ENCODE measurements around the gene PCGF6. TPM values are rescaled to one million over a fixed set of nuclear protein-coding genes. Genes with fewer than 3 reads are reported as not detected.
"Not testable (repeated sequence)": the region's sequence is repeated elsewhere in the genome, so short reads cannot be mapped to it uniquely, and the experiment has no call there.

The PCGF6 gene
- total RNA-seq, 1 experiment from 2014 or later = 28.9 TPM

- Histone ChIP-seq H3K4me3 (no peak overlapping the region), H3K4me1 (peaks cover 3% of the 10 kb centered on the region; the same call in 1 of the 2 replicates), H3K36me3 (no peaks in the 10 kb centered on the region), H3K27me3 (no peaks in the 10 kb centered on the region), H3K27ac (no peak overlapping the region), H3K9me3 (replicated peaks) (no peaks in the 10 kb centered on the region)
- no peak for DNase-seq
These were observed 5.1 kb upstream of the PCGF6 start for GRCh38 chr10:103355906-103356599.

- not testable (repeated sequence) for H3K4me3 ChIP-seq; DNase-seq; H3K4me1 ChIP-seq; H3K9me3 ChIP-seq (replicated peaks); H3K36me3 ChIP-seq; H3K27me3 ChIP-seq; H3K27ac ChIP-seq
These were observed 3.6 kb upstream of the PCGF6 start for GRCh38 chr10:103354567-103354966.

GRCh38 chr10:103353281-103353680, 2.3 kb upstream of the PCGF6 start:
- H3K4me1 ChIP-seq = peaks cover 3% of the 10 kb centered on the region; the same call in 1 of the 2 replicates
- no peaks in the 10 kb centered on the region for H3K27me3 ChIP-seq
- H3K36me3 ChIP-seq = peaks cover 5% of the 10 kb centered on the region
- DNase-seq = no peak
- no peak overlapping the region for H3K27ac ChIP-seq
- no peak overlapping the region for H3K4me3 ChIP-seq
- H3K9me3 ChIP-seq (replicated peaks) = no peaks in the 10 kb centered on the region

GRCh38 chr10:103350175-103350516, 794 bp downstream of the PCGF6 start:
- no peaks in the 10 kb centered on the region for H3K9me3 ChIP-seq (replicated peaks)
- no peak for DNase-seq
- peak overlapping the region; percentile 95 for H3K4me3 ChIP-seq
- H3K4me1 ChIP-seq = peaks cover 3% of the 10 kb centered on the region; the same call in 1 of the 2 replicates
- peaks cover 35% of the 10 kb centered on the region for H3K36me3 ChIP-seq
- H3K27me3 ChIP-seq = no peaks in the 10 kb centered on the region
- H3K27ac ChIP-seq = peak overlapping the region; percentile 76

GRCh38 chr10:103336370-103336769, 14.6 kb downstream of the PCGF6 start:
- Histone ChIP-seq H3K4me1 (no peaks in the 10 kb centered on the region), H3K4me3 (no peak overlapping the region), H3K27ac (no peak overlapping the region), H3K9me3 (replicated peaks) (no peaks in the 10 kb centered on the region), H3K27me3 (no peaks in the 10 kb centered on the region), H3K36me3 (peaks cover 51% of the 10 kb centered on the region)
- no peak for DNase-seq

GRCh38 chr10:103334567-103334966, 16.4 kb downstream of the PCGF6 start:
- Histone ChIP-seq H3K27ac (no peak overlapping the region), H3K4me3 (no peak overlapping the region), H3K9me3 (replicated peaks) (no peaks in the 10 kb centered on the region), H3K4me1 (no peaks in the 10 kb centered on the region), H3K36me3 (peaks cover 50% of the 10 kb centered on the region), H3K27me3 (no peaks in the 10 kb centered on the region)
- no peak for DNase-seq

- Histone ChIP-seq H3K27ac (no peak overlapping the region), H3K9me3 (replicated peaks) (no peaks in the 10 kb centered on the region), H3K27me3 (no peaks in the 10 kb centered on the region), H3K36me3 (peaks cover 47% of the 10 kb centered on the region), H3K4me1 (no peaks in the 10 kb centered on the region), H3K4me3 (no peak overlapping the region)
- peak in 1 of 2 experiments; percentile 29 for DNase-seq
These were observed 16.9 kb downstream of the PCGF6 start for GRCh38 chr10:103333934-103334520.

GRCh38 chr10:103327906-103328305, 23.0 kb downstream of the PCGF6 start:
- Histone ChIP-seq H3K36me3 (peaks cover 63% of the 10 kb centered on the region), H3K27me3 (no peaks in the 10 kb centered on the region), H3K27ac (no peak overlapping the region), H3K4me3 (no peak overlapping the region), H3K4me1 (no peaks in the 10 kb centered on the region), H3K9me3 (replicated peaks) (no peaks in the 10 kb centered on the region)
- DNase-seq = no peak

- no peak for DNase-seq
- H3K4me1 ChIP-seq = no peaks in the 10 kb centered on the region
- no peak overlapping the region for H3K27ac ChIP-seq
- no peak overlapping the region for H3K4me3 ChIP-seq
- H3K27me3 ChIP-seq = no peaks in the 10 kb centered on the region
- H3K36me3 ChIP-seq = peaks cover 72% of the 10 kb centered on the region
- H3K9me3 ChIP-seq (replicated peaks) = no peaks in the 10 kb centered on the region
These were observed 34.9 kb downstream of the PCGF6 start for GRCh38 chr10:103316087-103316486.

- Histone ChIP-seq H3K36me3 (peaks cover 78% of the 10 kb centered on the region), H3K4me3 (no peak overlapping the region), H3K27ac (no peak overlapping the region)
These were observed 40.7 kb downstream of the PCGF6 start for GRCh38 chr10:103310197-103310596.

GRCh38 chr10:103307594-103307993, 43.3 kb downstream of the PCGF6 start:
- H3K36me3 ChIP-seq = peaks cover 63% of the 10 kb centered on the region
- DNase-seq = no peak
- H3K4me3 ChIP-seq = no peak overlapping the region
- no peaks in the 10 kb centered on the region for H3K4me1 ChIP-seq
- H3K27me3 ChIP-seq = no peaks in the 10 kb centered on the region
- H3K9me3 ChIP-seq (replicated peaks) = 0 out of 2 replicates have a peak, but pooled peaks cover 2% of the 10 kb centered on the region
- H3K27ac ChIP-seq = no peak overlapping the region

More at GRCh38 chr10:103310197-103310596, 40.7 kb downstream of the PCGF6 start:
- Histone ChIP-seq H3K4me1 (no peaks in the 10 kb centered on the region), H3K9me3 (replicated peaks) (0 out of 2 replicates have a peak, but pooled peaks cover 2% of the 10 kb centered on the region), H3K27me3 (no peaks in the 10 kb centered on the region)
- DNase-seq = no peak

- Histone ChIP-seq H3K4me1 (no peaks in the 10 kb centered on the region), H3K27ac (no peak overlapping the region), H3K36me3 (no peaks in the 10 kb centered on the region), H3K9me3 (replicated peaks) (no peaks in the 10 kb centered on the region), H3K4me3 (no peak overlapping the region), H3K27me3 (no peaks in the 10 kb centered on the region)
- no peak for DNase-seq
These were observed 55.4 kb downstream of the PCGF6 start for GRCh38 chr10:103295374-103296015.

GRCh38 chr10:103291588-103291987, 59.4 kb downstream of the PCGF6 start:
- H3K4me3 ChIP-seq = no peak overlapping the region
- no peaks in the 10 kb centered on the region for H3K9me3 ChIP-seq (replicated peaks)
- no peak overlapping the region for H3K27ac ChIP-seq
- H3K4me1 ChIP-seq = no peaks in the 10 kb centered on the region
- H3K27me3 ChIP-seq = 0 out of 2 replicates have a peak, but pooled peaks cover 4% of the 10 kb centered on the region
- no peak for DNase-seq
- H3K36me3 ChIP-seq = no peaks in the 10 kb centered on the region

- H3K9me3 ChIP-seq (replicated peaks) = no peaks in the 10 kb centered on the region
- no peak for DNase-seq
- 0 out of 2 replicates have a peak, but pooled peaks cover 4% of the 10 kb centered on the region for H3K27me3 ChIP-seq
- H3K4me3 ChIP-seq = no peak overlapping the region
- H3K27ac ChIP-seq = no peak overlapping the region
- no peaks in the 10 kb centered on the region for H3K36me3 ChIP-seq
- H3K4me1 ChIP-seq = no peaks in the 10 kb centered on the region
These were observed 62.9 kb downstream of the PCGF6 start for GRCh38 chr10:103287992-103288391.

- no peak overlapping the region for H3K27ac ChIP-seq
- H3K4me1 ChIP-seq = peaks cover 4% of the 10 kb centered on the region; the same call in 1 of the 2 replicates
- no peaks in the 10 kb centered on the region for H3K9me3 ChIP-seq (replicated peaks)
- no peak for DNase-seq
- no peak overlapping the region for H3K4me3 ChIP-seq
- 0 out of 2 replicates have a peak, but pooled peaks cover 4% of the 10 kb centered on the region for H3K27me3 ChIP-seq
- no peaks in the 10 kb centered on the region for H3K36me3 ChIP-seq
These were observed 66.8 kb downstream of the PCGF6 start for GRCh38 chr10:103284170-103284569.
